HUES48 (cell line): ENCODE results near the gene ELP4.
"Not testable (repeated sequence)": the region's sequence is repeated elsewhere in the genome, so short reads cannot be mapped to it uniquely, and the experiment has no call there.

Experiments
- H3K27ac ChIP-seq: one replicate; pipeline ENCODE4 v1.7.0; 2013; ENCODE audit warnings: low read depth, low read length, inconsistent platforms
- H3K27me3 ChIP-seq: 2 replicates; pipeline ENCODE4 v1.6.1; 2013; ENCODE audit warnings: mild to moderate bottlenecking, low read length; ENCODE audit not compliant: control insufficient read depth, insufficient read depth
- H3K36me3 ChIP-seq: 2 replicates; pipeline ENCODE4 v1.6.1; 2013; ENCODE audit warnings: low read length; ENCODE audit not compliant: control insufficient read depth, insufficient read depth
- H3K4me1 ChIP-seq: 2 replicates; pipeline ENCODE4 v1.6.1; 2013; ENCODE audit warnings: mild to moderate bottlenecking, low read length; ENCODE audit not compliant: control insufficient read depth, insufficient read depth
- H3K4me3 ChIP-seq: 2 replicates; pipeline ENCODE4 v1.5.1; 2013; ENCODE audit warnings: mild to moderate bottlenecking, low read depth, low read length
- H3K9ac ChIP-seq: 2 replicates; pipeline ENCODE4 v1.6.1; 2013; ENCODE audit warnings: mild to moderate bottlenecking, low read depth, low read length, moderate library complexity
- H3K9me3 ChIP-seq: 2 replicates; pipeline ENCODE4 v1.6.1; 2013; ENCODE audit warnings: low read length; ENCODE audit not compliant: control insufficient read depth, insufficient read depth

ELP4 gene

GRCh38 chr11:31740131-31740530 is 230.6 kb downstream of the ELP4 start:
- no peaks in the 10 kb centered on the region for H3K4me1 ChIP-seq
- no peaks in the 10 kb centered on the region for H3K27me3 ChIP-seq
- H3K9ac ChIP-seq: no peak overlapping the region
- no peaks in the 10 kb centered on the region for H3K36me3 ChIP-seq
- peaks cover 14% of the 10 kb centered on the region for H3K9me3 ChIP-seq
- H3K4me3 ChIP-seq: no peak overlapping the region
- H3K27ac ChIP-seq: no peak overlapping the region

GRCh38 chr11:31740731-31741368 is 231.3 kb downstream of the ELP4 start:
- not testable (repeated sequence) for H3K27me3 ChIP-seq, H3K9ac ChIP-seq, H3K4me3 ChIP-seq, H3K27ac ChIP-seq, H3K36me3 ChIP-seq, H3K4me1 ChIP-seq
- peaks cover 14% of the 10 kb centered on the region for H3K9me3 ChIP-seq

- no peaks in the 10 kb centered on the region for H3K27me3 ChIP-seq
- no peaks in the 10 kb centered on the region for H3K36me3 ChIP-seq
- no peak overlapping the region for H3K27ac ChIP-seq
- no peak overlapping the region for H3K4me3 ChIP-seq
- no peaks in the 10 kb centered on the region for H3K9me3 ChIP-seq
- no peaks in the 10 kb centered on the region for H3K4me1 ChIP-seq
- H3K9ac ChIP-seq: no peak overlapping the region
Measured at GRCh38 chr11:31747581-31747980, 238.0 kb downstream of the ELP4 start.

GRCh38 chr11:31757260-31757835 is 247.8 kb downstream of the ELP4 start:
- Histone ChIP-seq H3K27me3 (no peaks in the 10 kb centered on the region), H3K27ac (no peak overlapping the region), H3K9me3 (no peaks in the 10 kb centered on the region), H3K4me1 (no peaks in the 10 kb centered on the region), H3K9ac (no peak overlapping the region), H3K4me3 (no peak overlapping the region), H3K36me3 (no peaks in the 10 kb centered on the region)

- H3K36me3 ChIP-seq: no peaks in the 10 kb centered on the region
- H3K27me3 ChIP-seq: no peaks in the 10 kb centered on the region
- peaks cover 13% of the 10 kb centered on the region for H3K4me1 ChIP-seq
- no peak overlapping the region for H3K4me3 ChIP-seq
- no peak overlapping the region for H3K27ac ChIP-seq
- no peak overlapping the region for H3K9ac ChIP-seq
- no peaks in the 10 kb centered on the region for H3K9me3 ChIP-seq
Measured at GRCh38 chr11:31761636-31762035, 252.1 kb downstream of the ELP4 start.

GRCh38 chr11:31763296-31763695 is 253.7 kb downstream of the ELP4 start:
- no peaks in the 10 kb centered on the region for H3K9me3 ChIP-seq
- no peaks in the 10 kb centered on the region for H3K27me3 ChIP-seq
- peak overlapping the region; percentile 50 for H3K27ac ChIP-seq
- H3K36me3 ChIP-seq: no peaks in the 10 kb centered on the region
- no peak overlapping the region for H3K9ac ChIP-seq
- no peak overlapping the region for H3K4me3 ChIP-seq
- H3K4me1 ChIP-seq: peaks cover 22% of the 10 kb centered on the region

GRCh38 chr11:31764261-31764660 is 254.7 kb downstream of the ELP4 start:
- Histone ChIP-seq H3K4me3 (no peak overlapping the region), H3K36me3 (no peaks in the 10 kb centered on the region), H3K4me1 (peaks cover 31% of the 10 kb centered on the region), H3K27ac (no peak overlapping the region), H3K9ac (no peak overlapping the region), H3K9me3 (no peaks in the 10 kb centered on the region), H3K27me3 (no peaks in the 10 kb centered on the region)

GRCh38 chr11:31764766-31765165 is 255.2 kb downstream of the ELP4 start:
- Histone ChIP-seq H3K27me3 (no peaks in the 10 kb centered on the region), H3K4me1 (peaks cover 31% of the 10 kb centered on the region), H3K9me3 (no peaks in the 10 kb centered on the region), H3K36me3 (no peaks in the 10 kb centered on the region), H3K9ac (no peak overlapping the region), H3K27ac (no peak overlapping the region), H3K4me3 (no peak overlapping the region)

GRCh38 chr11:31767066-31767465 is 257.5 kb downstream of the ELP4 start:
- no peak overlapping the region for H3K27ac ChIP-seq

GRCh38 chr11:31767685-31768084 is 258.1 kb downstream of the ELP4 start:
- Histone ChIP-seq H3K9ac (no peak overlapping the region), H3K9me3 (no peaks in the 10 kb centered on the region), H3K36me3 (no peaks in the 10 kb centered on the region), H3K4me1 (peaks cover 31% of the 10 kb centered on the region), H3K27me3 (no peaks in the 10 kb centered on the region), H3K4me3 (no peak overlapping the region), H3K27ac (no peak overlapping the region)

More at GRCh38 chr11:31767066-31767465, 257.5 kb downstream of the ELP4 start:
- Histone ChIP-seq H3K9ac (no peak overlapping the region), H3K27me3 (no peaks in the 10 kb centered on the region), H3K36me3 (no peaks in the 10 kb centered on the region), H3K4me1 (peaks cover 31% of the 10 kb centered on the region), H3K4me3 (no peak overlapping the region), H3K9me3 (no peaks in the 10 kb centered on the region)

- no peak overlapping the region for H3K27ac ChIP-seq
- no peak overlapping the region for H3K4me3 ChIP-seq
- H3K27me3 ChIP-seq: no peaks in the 10 kb centered on the region
- H3K36me3 ChIP-seq: no peaks in the 10 kb centered on the region
- H3K9me3 ChIP-seq: no peaks in the 10 kb centered on the region
- H3K4me1 ChIP-seq: peaks cover 19% of the 10 kb centered on the region; the same call in 1 of the 2 replicates
- no peak overlapping the region for H3K9ac ChIP-seq
Measured at GRCh38 chr11:31768749-31769640, 259.4 kb downstream of the ELP4 start.
